NK-92 (cell line): Measurements from ENCODE around the gene AMPD1.

Source experiments
- DNase-seq: peaks from one replicate; lab custom pipeline; 2025; ENCODE audit not compliant: unreplicated experiment; lab: John Stamatoyannopoulos, UW

The AMPD1 gene

GRCh38 chr1:114641377-114641776 is 54.0 kb downstream of the AMPD1 start:
- no peak for DNase-seq

- no peak for DNase-seq
These were observed 56.4 kb downstream of the AMPD1 start for GRCh38 chr1:114638910-114639309.

GRCh38 chr1:114632427-114632826 is 62.9 kb downstream of the AMPD1 start:
- no peak for DNase-seq

GRCh38 chr1:114627107-114627506 is 68.2 kb downstream of the AMPD1 start:
- no peak for DNase-seq

GRCh38 chr1:114623364-114623763 is 72.0 kb downstream of the AMPD1 start:
- DNase-seq: no peak
